ENCODE measurements around the gene GPC3. TPM values are rescaled to one million over a fixed set of nuclear protein-coding genes. Genes with fewer than 3 reads are reported as not detected.

GPC3 gene
- total RNA-seq, 1 experiment from 2014 or later: not detected

DNA sequence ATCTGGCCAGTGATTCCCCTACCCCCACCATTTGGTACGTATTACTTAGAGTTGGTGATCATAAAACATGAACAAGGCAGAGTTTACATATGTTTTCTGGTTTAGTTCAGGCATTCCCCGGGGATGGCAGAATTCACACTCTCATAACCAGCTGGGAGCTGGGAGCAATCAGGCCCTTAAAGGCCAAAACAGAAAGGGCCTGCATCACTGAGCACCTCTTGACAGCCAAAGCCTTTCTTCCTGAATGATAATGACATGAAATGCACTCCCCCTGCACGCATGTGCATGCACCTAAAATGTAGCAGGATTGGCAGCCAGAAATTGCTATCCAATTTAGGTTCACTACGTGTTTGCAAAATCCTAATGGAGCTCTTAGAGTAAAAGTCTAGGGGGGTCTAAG is 235.4 kb downstream of the GPC3 start:
- ChIA-PET CTCF (no interaction called here), POLR2A (ENCODE audit: unreplicated experiment) (no interaction called here)
- H3F3A ChIP-seq (ENCODE audit: insufficient read depth, low read depth): no peaks in the 10 kb centered on the region
- no TSS peak for BruUV-seq (replicated peaks)
- 0 out of 2 replicates have a peak, but pooled peaks cover 7% of the 10 kb centered on the region for H3K9me2 ChIP-seq (ENCODE audit: insufficient read depth)
- no peaks in the 10 kb centered on the region for H3K27me3 ChIP-seq (ENCODE audit: insufficient read depth, low read depth)
- no peaks in the 10 kb centered on the region for H3K4me1 ChIP-seq (replicated peaks; ENCODE audit: insufficient read depth)
- no peak overlapping the region for H2AFZ ChIP-seq
- intact Hi-C loops (cut with micrococcal nuclease; ENCODE audit: unreplicated experiment): loop anchor here (5.0 kb wide), 1 partner anchor 38 kb away; no protein-coding TSS in a partner anchor
- H3K36me3 ChIP-seq (ENCODE audit: low read depth): no peaks in the 10 kb centered on the region
- TF ChIP-seq EZH2 (IDR thresholded peaks at IDR 0.05; ENCODE audit: low read depth): no peak
- TF ChIP-seq, protein P1, sequence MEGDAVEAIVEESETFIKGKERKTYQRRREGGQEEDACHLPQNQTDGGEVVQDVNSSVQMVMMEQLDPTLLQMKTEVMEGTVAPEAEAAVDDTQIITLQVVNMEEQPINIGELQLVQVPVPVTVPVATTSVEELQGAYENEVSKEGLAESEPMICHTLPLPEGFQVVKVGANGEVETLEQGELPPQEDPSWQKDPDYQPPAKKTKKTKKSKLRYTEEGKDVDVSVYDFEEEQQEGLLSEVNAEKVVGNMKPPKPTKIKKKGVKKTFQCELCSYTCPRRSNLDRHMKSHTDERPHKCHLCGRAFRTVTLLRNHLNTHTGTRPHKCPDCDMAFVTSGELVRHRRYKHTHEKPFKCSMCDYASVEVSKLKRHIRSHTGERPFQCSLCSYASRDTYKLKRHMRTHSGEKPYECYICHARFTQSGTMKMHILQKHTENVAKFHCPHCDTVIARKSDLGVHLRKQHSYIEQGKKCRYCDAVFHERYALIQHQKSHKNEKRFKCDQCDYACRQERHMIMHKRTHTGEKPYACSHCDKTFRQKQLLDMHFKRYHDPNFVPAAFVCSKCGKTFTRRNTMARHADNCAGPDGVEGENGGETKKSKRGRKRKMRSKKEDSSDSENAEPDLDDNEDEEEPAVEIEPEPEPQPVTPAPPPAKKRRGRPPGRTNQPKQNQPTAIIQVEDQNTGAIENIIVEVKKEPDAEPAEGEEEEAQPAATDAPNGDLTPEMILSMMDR (conservative IDR thresholded peaks at IDR 0.05): no peak
- no peak overlapping the region for H3K4me3 ChIP-seq
- H4K20me1 ChIP-seq (ENCODE audit: insufficient read depth): no peaks in the 10 kb centered on the region
- H3K79me2 ChIP-seq (ENCODE audit: low read depth): no peaks in the 10 kb centered on the region
- no peak for DNase-seq
- H3K27ac ChIP-seq: no peak overlapping the region
- H3K4me2 ChIP-seq: no peak overlapping the region
- H3K9me3 ChIP-seq (ENCODE audit: insufficient read depth, low read depth): no peaks in the 10 kb centered on the region

DNA sequence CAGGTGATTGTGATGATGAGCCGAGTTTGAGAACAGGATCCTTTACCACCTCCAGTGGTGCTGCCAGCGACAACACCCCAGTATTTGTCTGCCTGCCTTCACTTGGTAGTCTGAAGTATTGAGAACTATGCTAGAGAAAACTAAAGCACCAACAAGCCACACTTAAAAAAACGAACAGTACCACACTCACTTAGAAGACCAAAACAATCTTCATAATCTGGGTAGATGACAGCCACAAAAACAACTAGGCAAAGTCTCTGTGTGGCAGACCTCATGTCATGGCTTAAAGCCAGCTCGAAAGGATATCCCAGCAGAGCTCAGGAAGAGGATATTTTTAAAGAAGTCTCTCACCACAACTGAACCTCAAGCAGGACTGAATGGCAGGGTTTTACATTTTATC is 236.0 kb downstream of the GPC3 start:
- H3K4me2 ChIP-seq: no peak overlapping the region
- H3K9me2 ChIP-seq (ENCODE audit: insufficient read depth): 0 out of 2 replicates have a peak, but pooled peaks cover 7% of the 10 kb centered on the region
- no peak for TF ChIP-seq EZH2 (IDR thresholded peaks at IDR 0.05; ENCODE audit: low read depth)
- TF ChIP-seq, protein P1 (conservative IDR thresholded peaks at IDR 0.05): no peak
- no peak overlapping the region for H2AFZ ChIP-seq
- intact Hi-C loops (cut with micrococcal nuclease; ENCODE audit: unreplicated experiment): loop anchor here (5.0 kb wide), 1 partner anchor 37 kb away; no protein-coding TSS in a partner anchor
- ChIA-PET POLR2A (ENCODE audit: unreplicated experiment) (no interaction called here), CTCF (no interaction called here)
- no peaks in the 10 kb centered on the region for H4K20me1 ChIP-seq (ENCODE audit: insufficient read depth)
- no peaks in the 10 kb centered on the region for H3K27me3 ChIP-seq (ENCODE audit: insufficient read depth, low read depth)
- no TSS peak for BruUV-seq (replicated peaks)
- no peaks in the 10 kb centered on the region for H3K36me3 ChIP-seq (ENCODE audit: low read depth)
- no peaks in the 10 kb centered on the region for H3K79me2 ChIP-seq (ENCODE audit: low read depth)
- H3F3A ChIP-seq (ENCODE audit: insufficient read depth, low read depth): no peaks in the 10 kb centered on the region
- H3K27ac ChIP-seq: no peak overlapping the region
- no peak for DNase-seq
- no peaks in the 10 kb centered on the region for H3K4me1 ChIP-seq (replicated peaks; ENCODE audit: insufficient read depth)
- H3K9me3 ChIP-seq (ENCODE audit: insufficient read depth, low read depth): no peaks in the 10 kb centered on the region
- no peak overlapping the region for H3K4me3 ChIP-seq

DNA sequence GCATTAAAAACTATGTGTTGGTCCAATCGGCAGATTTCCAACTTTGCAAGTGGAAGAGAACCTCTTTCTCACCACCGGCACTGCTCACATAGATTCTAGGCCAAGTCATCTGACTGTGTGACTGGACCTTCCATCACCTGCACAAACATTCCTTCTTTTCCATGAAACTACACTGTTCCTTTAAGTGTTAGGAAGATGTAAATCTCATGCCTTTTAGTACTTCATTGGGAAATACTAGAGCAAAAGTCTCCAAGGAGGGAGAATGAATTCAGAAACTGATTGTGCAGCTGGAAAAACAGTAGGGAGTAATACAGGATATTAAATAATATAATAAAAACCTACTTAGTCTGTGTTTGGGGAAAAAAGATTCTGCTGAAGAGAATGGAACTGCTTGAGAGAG is 238.2 kb downstream of the GPC3 start:
- ChIA-PET POLR2A (ENCODE audit: unreplicated experiment) (no interaction called here), CTCF (no interaction called here)
- no peaks in the 10 kb centered on the region for H3K4me1 ChIP-seq (replicated peaks; ENCODE audit: insufficient read depth)
- no peak overlapping the region for H3K4me3 ChIP-seq
- no peaks in the 10 kb centered on the region for H3K36me3 ChIP-seq (ENCODE audit: low read depth)
- no peak overlapping the region for H3K4me2 ChIP-seq
- no peaks in the 10 kb centered on the region for H3F3A ChIP-seq (ENCODE audit: insufficient read depth, low read depth)
- no peak overlapping the region for H2AFZ ChIP-seq
- H3K9me2 ChIP-seq (ENCODE audit: insufficient read depth): 0 out of 2 replicates have a peak, but pooled peaks cover 2% of the 10 kb centered on the region
- no peaks in the 10 kb centered on the region for H4K20me1 ChIP-seq (ENCODE audit: insufficient read depth)
- no peaks in the 10 kb centered on the region for H3K79me2 ChIP-seq (ENCODE audit: low read depth)
- no peak for DNase-seq
- no peaks in the 10 kb centered on the region for H3K9me3 ChIP-seq (ENCODE audit: insufficient read depth, low read depth)
- no peak overlapping the region for H3K27ac ChIP-seq
- intact Hi-C loops (cut with micrococcal nuclease; ENCODE audit: unreplicated experiment): loop anchor here (5.0 kb wide), 1 partner anchor 35 kb away; no protein-coding TSS in a partner anchor
- no peak for TF ChIP-seq EZH2 (IDR thresholded peaks at IDR 0.05; ENCODE audit: low read depth)
- TF ChIP-seq, protein P1 (conservative IDR thresholded peaks at IDR 0.05): no peak
- H3K27me3 ChIP-seq (ENCODE audit: insufficient read depth, low read depth): no peaks in the 10 kb centered on the region
- no TSS peak for BruUV-seq (replicated peaks)
